ENCODE results near the gene OR4K17. TPM values are rescaled to one million over a fixed set of nuclear protein-coding genes. Genes with fewer than 3 reads are reported as not detected.
"Not testable (repeated sequence)": the region's sequence is repeated elsewhere in the genome, so short reads cannot be mapped to it uniquely, and the experiment has no call there.

The OR4K17 gene, protein sequence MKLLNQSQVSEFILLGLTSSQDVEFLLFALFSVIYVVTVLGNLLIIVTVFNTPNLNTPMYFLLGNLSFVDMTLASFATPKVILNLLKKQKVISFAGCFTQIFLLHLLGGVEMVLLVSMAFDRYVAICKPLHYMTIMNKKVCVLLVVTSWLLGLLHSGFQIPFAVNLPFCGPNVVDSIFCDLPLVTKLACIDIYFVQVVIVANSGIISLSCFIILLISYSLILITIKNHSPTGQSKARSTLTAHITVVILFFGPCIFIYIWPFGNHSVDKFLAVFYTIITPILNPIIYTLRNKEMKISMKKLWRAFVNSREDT
- polyA plus RNA-seq (ENCODE audit: insufficient read length in 12 of 12) = under 1 TPM in 5 of 12 donors, not detected in 7; 0.03 to 0.07 (median 0.04) TPM
- long read RNA-seq, donor 1 = 0 reads
- long read RNA-seq, donor 2 = 0 reads
- long read RNA-seq, donor 3 = 0 reads
- long read RNA-seq, donor 4 = 0 reads
- long read RNA-seq, donor 5 = 0 reads
- long read RNA-seq, donor 6 = 0 reads
- long read RNA-seq, donor 7 = 0 reads
- long read RNA-seq, donor 8 = 0 reads
- long read RNA-seq, donor 9 = 0 reads
- long read RNA-seq, donor 10 = 0 reads
- long read RNA-seq, donor 11 = 0 reads

- no peak for DNase-seq
Observed at GRCh38 chr14:20110438-20110837, at the start of gene OR4K17. Gene OR4K17 (plus strand): TSS chr14:20110739. CDS start chr14:20117500, 6,761 bp downstream.

GRCh38 chr14:20092050-20092449 is 18.5 kb upstream of the OR4K17 start:
- DNase-seq = no peak

DNA sequence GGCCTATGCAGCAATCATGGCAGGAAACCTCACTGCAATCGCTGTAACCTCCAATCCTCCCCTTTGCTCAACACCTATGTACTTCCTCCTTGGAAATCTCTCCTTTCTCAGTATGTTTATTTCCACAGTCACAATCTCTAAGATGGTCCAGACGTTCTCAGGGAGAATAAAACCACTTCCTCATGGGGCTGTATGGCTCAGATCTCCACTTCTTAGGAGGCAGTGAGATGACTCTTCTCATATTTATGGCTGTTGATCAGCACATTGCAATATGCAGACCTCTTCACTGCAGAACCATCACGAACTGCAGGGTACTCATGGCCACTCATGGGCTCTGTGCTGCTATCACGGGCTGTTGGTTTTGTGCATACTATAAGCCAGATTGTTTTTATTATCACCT is 17.1 kb upstream of the OR4K17 start:
- DNase-seq = no peak

GRCh38 chr14:20098926-20099770 is 11.4 kb upstream of the OR4K17 start:
- not testable (repeated sequence) for DNase-seq

- no peak for DNase-seq
Observed at GRCh38 chr14:20112321-20112720, 1.8 kb downstream of the OR4K17 start.

- no peak for DNase-seq
Observed at GRCh38 chr14:20116748-20117147, 6.2 kb downstream of the OR4K17 start.

DNA sequence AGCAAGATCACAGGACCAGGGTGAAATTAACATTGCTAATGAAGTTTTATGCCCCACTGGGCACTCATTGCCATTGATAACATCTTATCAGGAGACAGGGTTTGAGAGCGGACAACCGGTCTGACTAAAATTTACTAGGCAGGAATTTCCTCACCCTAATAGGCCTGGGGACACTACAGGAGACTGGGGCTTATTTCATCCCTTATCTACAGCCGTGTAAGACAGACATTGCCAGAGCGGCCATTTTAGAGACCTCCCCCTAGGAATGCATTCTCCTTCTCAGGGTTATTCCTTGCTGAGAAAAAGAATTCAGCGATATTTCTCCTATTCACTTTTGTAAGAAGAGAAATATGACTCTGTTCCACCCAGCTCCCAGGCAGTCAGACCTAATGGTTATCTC is 8.3 kb downstream of the OR4K17 start:
- DNase-seq = no peak

GRCh38 chr14:20138520-20138919 is 28.0 kb downstream of the OR4K17 start, which contains the start of gene OR4N5:
Gene OR4N5 (plus strand): TSS chr14:20138820. CDS start chr14:20143736, 4,916 bp downstream.
- no peak for DNase-seq

- DNase-seq = no peak
Observed at GRCh38 chr14:20143911-20144310, 33.4 kb downstream of the OR4K17 start.

DNA sequence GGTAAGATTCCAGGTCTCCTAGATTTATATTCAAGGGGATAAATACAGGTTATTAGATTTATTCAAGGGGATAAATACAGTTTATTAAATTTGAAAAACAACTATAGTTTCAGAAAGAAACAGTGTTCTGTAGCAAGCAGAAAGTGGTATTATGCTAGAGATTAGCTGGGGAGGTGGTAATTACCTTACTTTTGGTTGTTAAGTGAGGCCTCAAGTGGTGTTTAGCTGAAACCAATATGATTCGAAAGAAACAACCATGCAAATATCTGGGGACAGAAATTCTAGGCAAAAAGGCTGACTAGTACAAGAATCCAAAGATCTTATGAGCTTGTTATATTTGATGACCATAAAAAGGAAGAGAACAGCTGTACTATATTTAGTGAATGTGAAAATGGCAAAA is 34.3 kb downstream of the OR4K17 start:
- no peak for DNase-seq

DNA sequence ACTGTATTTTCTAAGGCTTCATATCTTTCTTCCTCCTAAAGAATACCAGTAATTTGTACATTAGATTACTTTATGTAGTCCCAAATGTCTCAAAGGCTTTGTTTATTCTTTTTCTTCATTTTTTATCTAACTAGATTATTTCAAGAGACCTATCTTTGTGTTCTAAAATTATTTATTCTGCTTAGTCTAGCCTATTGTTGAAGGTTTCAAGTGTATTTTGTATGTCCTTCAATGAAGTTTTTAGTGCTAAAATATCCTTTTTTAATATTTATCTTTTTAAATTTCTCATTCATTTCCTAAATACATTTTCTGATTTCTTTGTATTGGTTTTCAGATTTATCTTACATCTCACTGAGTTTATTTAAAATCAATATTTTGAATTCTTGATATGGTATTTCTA is 53.9 kb downstream of the OR4K17 start:
- DNase-seq = no peak

GRCh38 chr14:20167091-20167490 is 56.6 kb downstream of the OR4K17 start:
- no peak for DNase-seq

GRCh38 chr14:20169852-20170251 is 59.3 kb downstream of the OR4K17 start:
- DNase-seq = not testable (repeated sequence)

Other genes with a start within 250 kb of the OR4K17 start
- under 1 TPM in 1 of 12 donors, not detected in 11; 0.01 TPM for gene OR4K2, start 235.6 kb upstream of the OR4K17 start, polyA plus RNA-seq (ENCODE audit: insufficient read length in 12 of 12)
- gene OR4K5, start 190.1 kb upstream of the OR4K17 start, polyA plus RNA-seq (ENCODE audit: insufficient read length in 12 of 12) = not detected
- gene OR4K1, start 179.8 kb upstream of the OR4K17 start, polyA plus RNA-seq (ENCODE audit: insufficient read length in 12 of 12) = not detected
- not detected for gene OR4K15, start 135.1 kb upstream of the OR4K17 start, polyA plus RNA-seq (ENCODE audit: insufficient read length in 12 of 12)
- not detected for gene OR4Q2, start 108.6 kb upstream of the OR4K17 start, polyA plus RNA-seq (ENCODE audit: insufficient read length in 12 of 12)
- gene OR4K14, start 91.4 kb upstream of the OR4K17 start, polyA plus RNA-seq (ENCODE audit: insufficient read length in 12 of 12) = not detected
- gene OR4K13, start 74.7 kb upstream of the OR4K17 start, polyA plus RNA-seq (ENCODE audit: insufficient read length in 12 of 12) = not detected
- gene OR4L1, start 50.7 kb upstream of the OR4K17 start, polyA plus RNA-seq (ENCODE audit: insufficient read length in 12 of 12) = not detected
- gene OR4N5, start 28.1 kb downstream of the OR4K17 start, polyA plus RNA-seq (ENCODE audit: insufficient read length in 12 of 12) = not detected
- not detected for gene OR11G2, start 80.2 kb downstream of the OR4K17 start, polyA plus RNA-seq (ENCODE audit: insufficient read length in 12 of 12)
- gene OR11H6, start 113.0 kb downstream of the OR4K17 start, polyA plus RNA-seq (ENCODE audit: insufficient read length in 12 of 12) = not detected
- gene OR11H7, start 118.2 kb downstream of the OR4K17 start, polyA plus RNA-seq (ENCODE audit: insufficient read length in 12 of 12) = under 1 TPM in 7 of 12 donors, not detected in 5; 0.23 to 0.53 (median 0.35) TPM
- not detected for gene OR11H4, start 128.5 kb downstream of the OR4K17 start, polyA plus RNA-seq (ENCODE audit: insufficient read length in 12 of 12)
- 10 to 100 TPM in 9 of 12 donors, 1 to 10 TPM in 2, not detected in 1; 8.5 to 14.9 (median 12.3) TPM for gene TTC5, start 195.2 kb downstream of the OR4K17 start, polyA plus RNA-seq (ENCODE audit: insufficient read length in 12 of 12)
- 10 to 100 TPM in 11 of 12 donors, not detected in 1; 29.4 to 82.6 (median 67.0) TPM for gene CCNB1IP1, start 222.5 kb downstream of the OR4K17 start, polyA plus RNA-seq (ENCODE audit: insufficient read length in 12 of 12)
- 10 to 100 TPM in 11 of 12 donors, not detected in 1; 17.2 to 52.0 (median 34.6) TPM for gene PARP2, start 232.9 kb downstream of the OR4K17 start, polyA plus RNA-seq (ENCODE audit: insufficient read length in 12 of 12)

Measured in muscle of arm (tissue), 14 donors.